GM18519 (cell line): ENCODE data around the gene COL18A1.
"Not testable (repeated sequence)": the region's sequence is repeated elsewhere in the genome, so short reads cannot be mapped to it uniquely, and the experiment has no call there.

Experiments
- ATAC-seq: cut with Tn5 transposase; IDR thresholded peaks from one replicate; pipeline ENCODE4 v1.9.1; 2021; ENCODE audit warnings: mild to moderate bottlenecking, moderate library complexity; ENCODE audit not compliant: unreplicated experiment, low FRiP score

COL18A1 gene

DNA sequence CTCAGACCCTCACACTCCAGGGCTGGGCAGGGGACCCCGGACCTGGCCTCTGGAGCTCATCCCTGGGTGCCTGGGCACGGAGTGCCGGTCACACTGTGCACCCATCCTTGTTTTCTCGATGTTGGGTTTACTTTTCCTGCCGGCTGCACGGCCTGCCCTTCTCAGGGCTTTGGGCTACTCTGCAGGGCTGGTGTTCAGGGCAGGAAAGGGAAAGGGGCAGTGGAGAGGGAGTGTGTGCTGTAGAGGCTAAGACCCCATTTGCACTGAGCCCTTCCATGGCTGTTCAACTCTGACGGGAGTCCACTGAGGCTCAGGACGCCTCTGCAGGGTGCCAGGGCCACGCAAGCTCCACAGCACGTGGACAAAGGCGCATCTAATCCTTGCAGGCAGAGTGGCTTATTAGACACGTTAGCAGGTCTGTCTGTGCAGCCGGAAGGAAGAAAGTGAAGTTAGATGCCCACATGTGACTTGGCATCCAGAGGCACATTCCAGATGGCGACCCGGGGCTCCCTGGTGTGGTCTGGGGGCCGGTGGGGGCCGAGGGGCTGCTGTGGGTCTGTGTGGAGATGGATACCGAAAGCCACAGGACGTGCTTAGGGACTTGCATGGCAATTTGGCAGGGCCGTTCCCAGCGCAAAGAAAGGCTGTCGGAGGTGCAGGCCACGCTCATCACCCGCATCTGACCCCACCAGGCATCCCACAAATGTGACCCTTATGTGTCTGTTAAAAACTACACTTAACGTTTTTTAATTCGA, 33.6 kb downstream of the COL18A1 start:
- no peak for ATAC-seq

DNA sequence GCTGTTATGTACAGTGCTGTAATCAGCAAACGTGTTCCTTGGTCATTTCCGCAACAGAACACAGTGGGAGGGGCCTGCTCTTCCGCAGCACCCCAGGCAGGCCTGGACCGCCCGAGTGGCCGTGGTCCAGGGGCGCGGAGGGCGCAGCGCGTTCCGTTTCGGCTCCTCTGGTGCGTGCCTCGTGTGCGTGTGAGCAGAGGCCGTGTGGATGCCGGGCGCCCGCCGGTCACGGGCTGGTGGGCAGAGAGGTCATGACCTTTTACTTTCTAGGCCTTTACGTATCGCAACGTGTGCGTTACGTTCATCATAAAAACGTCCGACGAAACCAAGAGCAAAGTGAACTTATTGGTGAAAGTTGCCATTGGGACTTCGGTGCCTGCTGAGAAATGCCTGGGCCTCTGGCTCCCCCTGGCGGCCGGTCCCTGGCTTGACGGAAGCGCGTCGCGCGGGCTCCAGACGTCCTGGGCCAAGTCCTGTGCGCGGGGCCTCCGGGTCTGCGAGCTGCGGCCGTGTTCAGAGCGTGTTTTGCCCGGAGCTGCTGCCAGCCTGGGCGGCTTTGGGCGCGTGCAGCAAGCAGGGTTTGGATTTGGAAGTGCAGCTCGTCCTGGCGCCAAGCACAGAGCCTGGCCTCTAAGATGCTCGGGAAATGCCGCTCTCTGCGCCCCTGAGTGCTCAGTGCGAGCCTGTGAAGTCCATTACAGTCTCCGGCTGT, 34.4 kb downstream of the COL18A1 start:
- no peak for ATAC-seq

DNA sequence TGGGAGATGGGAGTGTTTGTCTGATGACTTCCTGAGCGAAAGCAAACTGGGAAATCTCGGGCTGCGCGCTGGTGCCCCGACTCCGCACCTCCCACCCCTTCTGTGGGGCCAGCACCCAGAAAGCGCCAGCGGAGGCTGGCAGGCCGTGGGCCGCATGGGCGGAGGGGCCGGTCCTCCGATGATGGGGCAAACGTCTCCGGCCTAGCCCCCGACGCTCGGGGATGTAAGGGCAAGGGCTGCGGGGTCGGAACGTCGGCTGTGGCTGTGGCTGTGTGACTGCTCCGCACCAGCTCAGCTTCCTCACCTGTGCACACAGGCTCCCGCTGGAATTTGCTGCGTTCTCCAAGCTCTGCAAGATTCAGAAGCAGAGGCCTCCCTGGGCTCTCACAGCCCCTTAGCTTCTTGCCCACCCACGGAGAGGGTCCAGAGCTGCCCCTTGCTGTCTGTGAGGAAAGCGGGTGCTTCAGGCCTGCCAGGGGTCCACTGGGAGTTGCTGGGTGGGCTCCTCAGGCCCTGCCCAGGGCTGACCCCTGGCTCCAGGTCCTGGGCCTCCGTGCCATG, 35.0 kb downstream of the COL18A1 start:
- no peak for ATAC-seq

DNA sequence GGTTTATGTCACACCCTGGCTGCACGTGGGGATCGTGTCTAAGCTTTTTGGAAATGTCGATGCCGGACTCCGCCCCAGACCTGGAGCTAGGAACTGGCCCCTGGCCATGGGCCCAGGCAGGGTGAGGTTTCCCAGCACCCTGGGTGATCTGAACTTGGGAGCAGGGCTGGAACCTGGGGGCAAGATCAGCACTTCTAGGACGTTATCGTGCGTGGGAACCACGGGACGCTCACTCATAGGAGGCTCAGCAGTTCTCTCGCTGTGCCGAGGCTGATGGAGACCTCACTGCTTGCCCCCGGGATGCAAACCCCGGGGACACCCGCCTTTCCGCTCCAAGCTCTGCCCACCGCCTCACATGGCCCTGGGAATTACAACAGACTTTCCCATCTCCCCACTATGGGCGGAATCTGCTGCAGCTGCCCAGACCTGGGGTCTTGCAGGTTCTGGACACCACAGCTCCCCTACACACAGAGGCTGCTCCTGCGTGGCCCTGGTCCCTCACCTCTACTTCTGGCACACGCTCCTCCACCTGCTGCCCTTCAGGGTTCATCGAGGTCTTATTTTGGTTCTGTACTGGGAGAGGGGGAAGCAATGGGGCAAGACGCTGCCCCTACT, 35.9 kb downstream of the COL18A1 start:
- ATAC-seq: no peak

DNA sequence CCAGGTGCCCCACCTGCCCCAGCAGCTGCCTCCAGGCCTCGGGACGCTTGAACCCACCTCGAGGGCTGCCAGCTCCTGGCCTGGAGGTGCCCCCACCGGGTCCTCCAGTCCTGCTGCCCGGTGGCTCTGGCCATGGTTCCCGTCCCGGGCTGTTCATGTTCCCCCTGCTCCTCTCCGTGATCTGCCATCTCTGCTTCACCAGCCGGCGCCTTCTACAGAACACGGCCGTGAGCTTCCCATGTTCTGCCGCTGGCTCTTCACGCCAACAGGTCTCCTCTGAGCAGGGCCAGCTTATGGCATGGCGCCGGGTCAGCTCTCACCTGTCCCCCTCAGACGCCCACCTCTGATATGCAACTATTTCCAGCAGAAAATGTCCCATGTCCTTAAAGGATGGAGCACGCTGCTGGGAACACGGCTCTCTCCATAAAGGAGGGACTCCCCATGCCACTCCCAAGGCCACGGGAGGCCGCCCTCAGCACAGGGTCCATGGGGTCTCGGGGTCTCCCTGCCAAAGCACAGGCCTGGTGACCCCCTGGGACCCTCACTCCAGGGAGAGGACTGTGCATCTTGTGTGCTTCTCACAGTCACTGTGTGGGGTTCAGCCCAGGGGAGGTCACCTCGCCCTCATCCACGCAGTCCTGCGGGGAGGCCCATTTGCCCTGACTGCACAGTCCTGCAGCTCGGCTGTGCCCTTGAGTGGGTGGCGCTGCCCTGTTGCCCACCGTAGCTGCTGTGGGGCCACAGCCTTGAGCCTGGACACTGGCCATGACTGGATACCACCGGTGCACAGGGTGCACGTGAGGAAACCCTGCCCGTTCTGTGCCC, 36.7 kb downstream of the COL18A1 start:
- no peak for ATAC-seq

DNA sequence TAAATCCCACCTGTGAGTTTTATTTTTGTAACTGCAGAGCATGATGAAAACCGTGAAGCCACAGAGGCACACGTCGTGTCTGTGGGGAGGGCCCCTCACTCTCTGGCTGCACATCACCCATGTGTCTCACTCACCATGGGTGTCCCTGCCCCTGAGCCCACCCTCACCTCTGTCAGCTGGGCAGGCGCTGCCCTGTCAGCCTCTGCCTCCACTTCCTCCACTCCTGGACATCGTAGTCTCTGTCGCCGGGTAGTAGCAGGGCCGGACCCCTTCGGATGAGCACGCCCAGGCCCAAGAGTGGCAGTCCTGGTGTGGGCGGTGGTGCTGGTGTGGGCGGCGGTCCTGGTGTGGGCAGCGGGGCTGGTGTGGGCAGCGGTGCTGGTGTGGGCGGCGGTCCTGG, 37.3 kb downstream of the COL18A1 start:
- no peak for ATAC-seq

DNA sequence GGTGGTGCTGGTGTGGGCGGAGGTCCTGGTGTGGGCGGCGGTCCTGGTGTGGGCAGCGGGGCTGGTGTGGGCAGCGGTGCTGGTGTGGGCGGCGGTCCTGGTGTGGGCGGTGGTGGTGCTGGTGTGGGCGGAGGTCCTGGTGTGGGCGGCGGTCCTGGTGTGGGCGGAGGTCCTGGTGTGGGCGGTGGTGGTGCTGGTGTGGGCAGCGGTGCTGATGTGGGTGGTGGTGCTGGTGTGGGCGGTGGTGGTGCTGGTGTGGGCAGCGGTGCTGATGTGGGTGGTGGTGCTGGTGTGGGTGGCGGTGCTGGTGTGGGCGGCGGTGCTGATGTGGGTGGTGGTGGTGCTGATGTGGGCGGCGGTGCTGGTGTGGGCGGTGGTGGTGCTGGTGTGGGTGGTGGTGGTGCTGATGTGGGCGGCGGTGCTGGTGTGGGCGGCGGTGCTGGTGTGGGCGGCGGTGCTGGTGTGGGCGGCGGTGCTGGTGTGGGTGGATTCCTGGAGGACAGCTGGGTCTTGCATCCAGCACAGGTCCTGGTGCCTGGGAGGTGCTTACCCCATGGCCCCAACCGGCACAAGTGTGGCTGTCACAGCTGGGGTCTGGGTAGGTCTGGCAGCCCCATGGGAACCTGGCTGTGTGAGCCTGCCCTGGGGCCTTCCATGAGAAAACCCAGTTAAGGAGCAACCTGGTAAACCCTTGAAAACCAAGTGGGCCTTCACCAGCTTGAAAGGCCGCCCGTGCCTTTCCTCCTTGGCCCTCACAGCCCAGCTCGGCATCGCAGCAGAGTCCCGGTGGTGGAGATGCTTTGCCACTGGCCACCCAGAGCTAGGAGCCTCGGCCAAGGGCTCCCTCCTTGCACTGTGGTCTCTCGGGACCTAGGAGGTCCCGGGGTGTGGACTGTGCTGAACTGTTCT, 38.0 kb downstream of the COL18A1 start:
- not testable (repeated sequence) for ATAC-seq

DNA sequence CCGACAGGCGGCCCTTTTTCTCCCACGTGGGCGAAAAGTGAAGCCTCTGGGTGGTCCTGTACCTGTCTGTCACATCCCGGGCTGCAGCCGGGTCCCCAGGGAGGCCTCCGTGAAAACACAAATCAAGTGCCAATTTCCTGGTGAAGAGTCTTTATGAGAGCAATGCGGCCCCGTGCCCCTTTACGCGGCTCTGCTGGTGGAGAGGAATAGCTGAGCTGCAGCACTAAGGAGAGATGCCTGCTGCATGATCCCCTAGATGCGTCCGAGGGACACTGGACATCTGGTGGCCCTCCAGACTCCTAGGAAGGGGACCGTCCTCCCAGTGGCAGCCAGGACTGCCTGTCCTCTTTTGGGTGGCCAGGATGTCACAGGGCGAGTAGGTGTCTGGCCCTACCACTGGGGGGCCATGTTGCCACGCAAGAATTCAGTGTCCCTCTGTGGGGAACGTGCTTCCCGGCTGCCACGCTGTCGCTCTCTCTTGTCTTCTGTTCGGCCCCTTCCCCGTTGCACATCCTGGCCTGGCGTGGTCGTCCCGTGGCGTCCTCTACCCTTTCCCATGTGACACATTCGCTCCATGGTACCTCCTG, 38.7 kb downstream of the COL18A1 start:
- no peak for ATAC-seq

DNA sequence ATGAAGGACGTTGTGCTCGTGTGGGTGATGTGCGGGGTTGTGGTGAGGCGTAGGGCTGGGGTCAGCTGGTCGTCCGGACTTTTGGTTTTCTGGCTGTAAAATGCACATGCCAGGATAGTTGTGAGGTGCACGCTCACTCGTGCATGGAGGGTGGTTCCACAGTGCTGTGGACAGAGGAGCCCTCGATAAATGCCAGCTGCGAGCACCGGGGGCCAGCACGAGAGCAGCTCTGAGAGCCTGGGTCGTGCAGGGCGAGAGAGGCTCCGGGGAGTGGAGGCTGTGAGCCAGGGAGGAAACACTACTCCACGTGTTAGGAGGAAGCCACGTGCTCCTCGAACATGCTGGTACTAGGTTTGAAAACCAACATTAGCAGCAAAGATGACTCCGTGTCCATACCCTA, 39.4 kb downstream of the COL18A1 start:
- no peak for ATAC-seq

DNA sequence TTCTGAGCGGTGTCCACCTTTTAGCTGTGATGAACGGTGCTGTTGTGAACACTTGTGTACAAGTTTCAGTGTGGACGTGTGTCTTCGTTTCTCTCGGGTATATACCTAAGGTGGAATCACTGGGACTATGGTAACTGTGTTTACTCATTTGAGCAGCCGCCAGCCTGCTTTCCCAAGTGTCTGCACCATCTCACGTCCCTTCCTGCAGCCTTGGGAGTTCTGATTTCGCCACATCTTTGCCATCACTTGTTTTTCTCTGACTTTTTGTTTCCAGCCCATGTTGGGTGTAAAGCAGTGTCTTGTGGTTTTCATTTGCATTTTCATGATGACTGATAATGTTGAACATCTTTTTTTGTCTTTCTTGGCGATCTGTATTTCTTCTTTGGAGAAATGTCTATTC, 40.4 kb downstream of the COL18A1 start:
- no peak for ATAC-seq

DNA sequence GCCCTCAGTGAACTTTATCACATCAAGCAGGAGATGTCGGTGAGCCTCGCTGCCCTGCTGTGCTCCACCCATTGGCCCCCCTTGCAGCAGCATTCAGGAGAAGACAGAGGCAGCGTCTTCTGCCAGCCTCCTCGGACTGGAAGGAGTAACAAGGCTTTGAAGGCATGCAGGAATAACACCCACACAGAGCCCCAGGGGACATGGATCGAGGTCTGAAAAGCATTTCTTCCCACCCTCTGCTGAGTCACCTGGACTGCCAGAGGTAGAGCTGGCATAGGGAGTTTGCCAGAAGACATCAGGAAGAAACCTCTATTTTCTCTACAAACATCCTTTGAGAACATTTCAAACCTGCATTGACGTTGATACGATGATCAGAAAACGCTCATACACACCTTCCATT, 42.9 kb downstream of the COL18A1 start:
- no peak for ATAC-seq

DNA sequence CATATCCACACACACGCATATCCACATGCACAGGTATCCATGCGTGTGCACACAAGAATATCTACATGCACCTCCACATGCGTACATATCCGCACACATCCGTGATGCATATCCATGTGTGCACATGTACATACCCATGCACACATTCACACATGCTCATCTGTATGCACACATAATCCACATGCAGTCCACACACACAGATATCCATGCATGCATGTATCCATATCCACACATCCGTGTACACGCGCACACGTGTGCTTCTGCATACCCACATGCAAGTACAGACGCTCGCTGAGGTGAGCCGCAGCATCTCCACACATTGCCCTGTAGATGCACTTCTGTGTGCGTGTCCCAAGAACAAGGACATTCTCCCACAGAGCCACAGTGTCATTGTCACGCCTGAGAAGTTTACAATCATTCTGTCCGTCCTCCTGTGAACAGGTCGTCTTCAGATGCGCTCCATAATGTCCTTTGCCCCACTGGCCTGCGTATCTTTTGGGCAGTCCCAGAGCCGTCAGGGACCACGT, 43.4 kb downstream of the COL18A1 start:
- no peak for ATAC-seq

DNA sequence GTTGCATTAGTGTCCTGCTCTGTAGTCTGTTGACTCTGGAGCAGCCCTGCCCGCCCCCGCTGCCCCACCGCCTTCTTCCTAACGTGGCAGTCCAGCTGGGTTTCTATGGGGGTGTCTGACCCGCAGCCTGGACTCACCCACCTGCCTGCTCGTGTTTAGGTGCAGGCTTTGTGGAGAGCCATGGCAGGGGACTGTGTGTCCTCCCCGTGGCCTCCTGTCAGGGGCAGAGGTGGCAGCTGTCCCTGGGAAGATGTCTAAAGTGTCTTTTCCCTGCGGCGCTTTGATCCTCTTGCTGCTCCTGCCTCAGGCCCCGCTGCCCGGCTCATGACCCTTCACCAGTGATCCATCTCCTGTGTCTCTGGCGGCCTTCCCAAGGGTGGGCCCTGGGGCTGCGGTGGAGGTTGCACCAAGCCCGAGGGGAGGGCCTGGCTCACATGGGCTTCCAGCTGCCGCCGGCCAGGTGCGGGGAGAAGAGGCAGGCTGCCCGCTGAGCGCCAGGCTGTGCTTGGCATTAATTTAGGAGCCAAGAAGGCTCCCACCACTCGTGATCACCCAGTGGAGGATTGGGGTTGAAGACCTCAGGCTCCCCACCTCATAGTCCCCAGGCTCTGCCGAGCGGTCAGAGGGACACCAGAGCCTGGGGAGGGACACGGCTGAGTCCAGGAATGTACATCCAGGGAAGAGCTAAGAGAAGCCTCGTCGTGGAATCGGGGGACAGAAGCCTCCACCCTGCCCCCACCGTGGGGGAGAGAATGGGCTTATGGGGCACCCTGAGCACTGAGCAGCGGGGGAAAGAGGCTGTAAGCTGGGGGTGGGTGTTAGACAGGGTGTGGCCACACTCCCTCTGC, 44.1 kb downstream of the COL18A1 start:
- ATAC-seq: no peak

DNA sequence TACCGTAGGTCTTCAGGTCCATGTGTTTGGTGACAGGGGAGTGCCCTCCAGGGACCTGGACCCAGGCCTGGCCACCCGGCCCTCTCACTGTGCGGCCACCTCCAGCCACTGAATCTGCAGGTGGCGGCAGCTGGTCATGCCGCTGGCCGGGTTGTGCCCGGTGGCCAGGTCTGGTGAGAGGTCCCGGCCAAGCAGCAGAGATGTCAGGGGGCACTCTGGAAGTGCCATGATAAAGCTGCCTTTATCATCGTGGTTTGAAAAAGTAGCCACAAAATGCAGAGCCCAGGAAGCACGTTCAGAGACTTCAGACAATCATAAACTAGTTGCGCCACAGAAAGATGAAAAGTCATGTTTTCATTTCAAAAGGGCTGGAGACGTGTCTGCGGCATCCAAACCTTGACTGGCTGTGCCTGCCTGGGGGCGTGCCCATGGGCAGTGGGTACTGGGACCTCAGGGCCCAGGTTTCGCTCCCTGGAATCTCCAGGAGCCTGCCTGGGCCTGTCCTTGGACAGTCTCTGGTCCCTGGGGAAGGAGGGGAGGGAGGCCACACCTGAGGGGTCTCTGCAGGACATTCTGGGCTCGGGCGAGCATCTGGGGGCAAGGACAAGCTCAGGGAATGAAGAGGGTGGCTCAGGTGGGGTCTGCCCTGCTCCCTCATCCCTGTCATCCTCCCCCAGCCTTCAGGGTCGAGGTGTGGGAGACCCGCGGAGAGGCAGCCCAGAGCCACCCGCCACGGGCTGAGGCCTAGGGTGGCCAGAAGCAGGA, 44.9 kb downstream of the COL18A1 start:
- no peak for ATAC-seq

DNA sequence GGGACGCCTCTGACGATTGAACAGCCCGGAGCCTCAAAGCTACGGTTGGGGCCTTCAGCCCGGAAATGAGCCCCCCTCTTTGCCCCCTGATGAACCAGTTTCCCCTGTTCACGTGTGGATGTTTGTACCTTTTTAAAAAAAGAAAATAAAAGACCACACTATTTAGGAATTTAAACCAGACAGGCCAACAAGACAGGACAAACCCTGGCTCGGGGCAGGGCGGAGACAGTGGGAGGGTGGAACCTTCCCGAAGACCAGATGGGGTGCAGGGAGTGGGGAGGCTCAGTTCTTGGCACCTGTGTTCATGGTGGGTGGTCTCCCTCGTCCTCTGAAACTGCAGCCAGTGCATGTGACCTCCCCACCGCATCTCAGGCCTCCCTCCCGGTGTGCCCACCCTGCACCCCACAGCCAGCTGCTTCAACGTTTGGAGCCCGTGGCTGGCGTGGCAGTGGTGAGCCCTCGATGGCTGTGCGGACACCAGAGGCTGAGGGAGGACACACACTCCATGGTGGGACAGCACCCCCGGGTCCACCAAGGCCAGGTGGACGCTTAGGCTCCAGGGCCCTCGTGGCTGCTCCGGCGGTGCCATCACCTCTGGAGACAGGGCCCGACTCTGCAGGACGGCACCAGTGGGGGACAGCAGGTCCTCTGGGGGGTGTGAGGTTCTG, 45.6 kb downstream of the COL18A1 start:
- ATAC-seq: no peak

DNA sequence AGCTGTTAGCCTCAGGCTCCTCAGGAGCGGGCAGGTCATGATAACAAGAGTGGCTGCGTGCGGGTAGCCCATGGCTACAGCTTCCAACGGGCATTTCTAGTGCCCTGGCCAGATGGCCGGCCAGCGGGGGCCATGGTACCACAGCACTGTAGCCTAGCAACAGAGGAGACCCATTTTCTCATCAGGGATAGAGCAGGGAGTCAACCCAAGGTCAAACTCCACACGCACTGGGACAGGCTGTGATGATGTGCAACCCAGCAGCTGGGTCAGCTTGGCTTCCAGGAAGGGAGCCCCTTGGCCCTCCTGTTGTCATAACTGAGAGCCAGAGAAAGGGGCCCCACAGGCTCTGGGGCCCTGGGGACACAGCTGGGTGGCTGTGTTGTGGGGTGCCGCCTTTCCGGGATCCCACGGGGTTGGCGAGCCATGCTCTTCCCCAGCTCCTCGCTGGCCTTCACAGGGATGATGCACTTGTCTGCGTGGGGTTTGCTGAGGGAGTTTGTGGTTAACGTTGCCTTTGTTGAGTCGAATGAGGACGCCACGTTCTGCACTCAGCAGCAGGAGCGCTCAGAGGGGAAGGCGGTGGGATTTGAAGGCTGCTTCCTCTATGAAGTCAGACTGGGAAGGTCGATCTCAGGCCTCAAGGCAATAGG, 46.3 kb downstream of the COL18A1 start:
- ATAC-seq: no peak
